Fibroblast of skin of left quadriceps (primary cell): ENCODE results near the gene GRIN2A.

Source experiments
- DNase-seq, 2 experiments: peaks; one replicate each; pipeline ENCODE4 v3.0.0-alpha.2; 2013; ENCODE audit warnings: low read depth in 2 of 2

Gene GRIN2A

DNA sequence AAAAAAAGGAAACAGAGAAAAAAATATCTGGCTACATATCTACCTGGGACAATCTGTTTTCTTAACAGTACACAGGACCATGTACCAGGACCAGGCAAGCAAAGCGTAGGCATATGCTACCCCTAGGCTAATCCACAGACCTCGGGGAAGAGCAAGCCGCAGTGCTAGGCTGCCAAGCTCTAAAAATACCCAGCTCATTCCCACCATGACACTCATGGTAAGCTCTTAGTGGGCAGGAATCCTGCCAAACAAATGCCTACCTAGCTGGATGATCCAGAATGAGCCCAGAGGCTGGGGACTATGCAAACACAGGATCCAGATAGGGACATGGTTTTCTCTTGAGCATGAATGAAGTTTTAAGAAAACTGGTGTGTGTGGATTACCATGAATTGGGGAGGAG lies 95.6 kb downstream of the GRIN2A start:
- DNase-seq: no peak

GRCh38 chr16:10085078-10085798 lies 97.0 kb downstream of the GRIN2A start:
- no peak for DNase-seq

- no peak for DNase-seq
These were observed 98.9 kb downstream of the GRIN2A start for GRCh38 chr16:10083301-10083700.

DNA sequence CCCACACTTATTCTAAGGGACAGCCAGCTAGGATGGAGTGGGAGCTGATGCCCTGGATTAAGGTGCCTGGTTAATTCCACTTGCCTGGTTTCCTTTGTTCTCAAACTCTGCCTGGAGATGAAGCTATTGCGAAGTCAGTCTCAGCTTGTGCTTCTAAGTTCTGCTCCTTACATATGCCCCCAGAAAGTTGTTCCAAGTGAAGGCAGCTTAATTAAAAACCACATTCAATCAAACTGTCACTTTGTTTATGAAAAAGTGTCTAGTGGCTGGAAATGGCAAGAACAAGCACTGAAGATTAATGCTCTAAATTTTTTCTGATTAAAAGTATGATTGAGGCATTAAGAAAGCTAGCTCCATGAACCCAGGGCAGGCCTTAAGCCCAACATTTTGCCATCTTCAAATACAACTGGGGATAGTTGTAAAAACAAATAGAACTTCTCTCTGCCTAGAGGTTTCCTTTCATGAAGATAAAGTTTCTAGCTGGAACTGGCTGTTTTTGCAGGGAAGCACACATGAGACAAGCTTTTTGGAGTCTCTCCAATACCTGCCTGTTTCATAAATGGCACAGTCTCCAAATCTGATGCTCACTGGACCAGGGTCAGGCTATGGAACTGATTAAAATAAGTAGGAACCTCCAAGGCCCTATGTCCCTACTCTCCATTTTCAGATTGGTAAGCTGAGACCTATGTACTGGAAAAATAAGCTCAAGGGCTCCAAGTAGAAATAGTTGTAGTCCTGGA lies 100.9 kb downstream of the GRIN2A start:
- DNase-seq: no peak

GRCh38 chr16:10080051-10080772 lies 102.0 kb downstream of the GRIN2A start:
- DNase-seq: peak; percentile 80 to 81

- no peak for DNase-seq
These were observed 103.7 kb downstream of the GRIN2A start for GRCh38 chr16:10078541-10078949.

DNA sequence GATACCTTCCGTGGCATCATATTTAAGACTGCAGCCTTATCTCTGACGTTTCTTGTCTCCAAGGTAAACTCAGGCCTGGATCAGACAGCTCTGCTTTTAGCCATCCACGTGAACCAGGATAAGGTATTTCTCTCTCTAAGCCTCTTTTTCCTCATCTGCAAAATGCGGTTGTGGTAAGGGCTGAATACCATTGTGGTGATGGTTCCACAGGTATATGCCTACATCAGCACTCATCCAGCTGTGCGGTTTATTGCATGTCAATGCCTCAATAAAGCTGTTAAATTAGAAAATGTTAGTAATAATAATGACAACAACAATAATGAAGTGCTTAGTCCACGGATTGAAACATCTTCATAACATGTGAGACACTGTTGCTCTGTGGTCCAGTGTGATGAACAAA lies 104.4 kb downstream of the GRIN2A start:
- DNase-seq: no peak

DNA sequence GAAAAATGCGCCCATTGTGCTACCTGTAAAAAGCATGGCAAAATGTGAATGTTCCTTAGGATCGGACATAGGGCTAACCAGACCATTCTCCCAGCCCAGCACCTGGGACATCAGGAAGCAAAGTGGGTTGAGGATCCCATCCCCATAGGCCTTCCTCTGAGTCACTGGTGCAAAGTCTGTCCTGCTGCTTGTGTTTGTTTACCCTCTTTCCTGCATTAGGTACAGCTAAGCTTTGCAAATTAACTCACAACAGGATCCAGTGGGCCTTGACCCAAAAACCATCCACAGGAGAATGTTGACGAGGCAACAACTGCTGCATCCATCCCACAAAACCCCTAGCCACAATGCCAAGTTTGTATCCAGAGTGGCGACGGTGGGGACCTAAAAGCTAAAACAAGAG lies 106.2 kb downstream of the GRIN2A start:
- DNase-seq: no peak

DNA sequence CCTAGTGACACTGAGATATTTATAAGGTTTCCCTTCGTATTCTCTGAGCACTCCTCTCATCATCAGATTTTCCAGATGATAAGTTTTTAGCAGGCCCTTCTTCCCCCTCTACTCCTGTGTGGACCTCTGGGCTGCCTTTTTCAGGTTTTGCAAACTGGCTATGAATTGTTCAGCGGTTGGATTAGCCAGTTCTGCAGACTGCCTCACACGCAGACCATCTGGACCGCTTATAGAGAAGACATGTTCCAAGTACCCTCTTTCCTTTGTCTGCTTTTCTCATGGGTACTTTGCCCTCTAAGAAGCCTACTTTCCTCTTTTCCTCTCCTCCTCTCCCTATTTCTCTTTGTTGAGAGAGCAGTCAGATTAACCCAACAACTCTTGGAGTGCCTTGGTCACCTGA lies 111.6 kb downstream of the GRIN2A start:
- no peak for DNase-seq

GRCh38 chr16:10069374-10069773 lies 112.9 kb downstream of the GRIN2A start:
- DNase-seq: no peak

GRCh38 chr16:10067835-10068234 lies 114.4 kb downstream of the GRIN2A start:
- no peak for DNase-seq

DNA sequence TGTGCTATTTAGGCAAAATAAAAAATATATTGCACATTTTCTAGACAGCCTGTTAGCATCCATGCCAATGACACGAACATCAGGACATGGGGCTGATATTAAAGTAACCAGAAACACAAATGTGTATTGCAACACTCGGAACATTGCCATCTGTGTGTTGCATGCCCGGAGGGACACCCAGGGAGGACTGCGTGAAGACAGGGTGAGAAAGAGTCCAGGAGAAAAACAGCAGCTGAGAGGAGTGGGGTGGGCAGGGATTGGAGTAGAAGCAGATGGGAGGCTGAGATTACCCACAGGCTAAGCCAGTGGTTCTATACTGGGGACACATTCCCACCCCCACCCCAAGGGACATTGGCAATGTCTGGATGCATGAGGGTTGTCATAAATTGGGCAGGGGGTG lies 114.8 kb downstream of the GRIN2A start:
- peak in 1 of 2 experiments; percentile 11 for DNase-seq

DNA sequence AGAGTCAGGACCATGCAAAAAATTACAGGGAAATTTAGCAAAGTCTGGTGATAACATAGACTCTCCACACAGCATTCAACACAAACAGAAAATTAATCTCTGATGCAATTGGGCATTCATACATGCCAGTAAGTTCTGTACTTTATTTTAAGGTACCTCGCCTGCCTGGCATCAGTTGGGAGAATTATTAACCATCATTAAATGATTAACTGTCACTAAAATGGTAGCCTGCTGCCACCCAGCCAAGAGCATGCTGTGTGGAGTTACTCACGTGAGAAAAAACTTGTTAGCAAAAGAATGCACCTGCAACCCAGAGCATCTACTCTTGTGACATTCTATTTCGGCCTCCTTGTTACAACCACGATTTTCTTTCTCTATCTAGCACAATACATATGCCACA lies 117.2 kb downstream of the GRIN2A start:
- DNase-seq: no peak

DNA sequence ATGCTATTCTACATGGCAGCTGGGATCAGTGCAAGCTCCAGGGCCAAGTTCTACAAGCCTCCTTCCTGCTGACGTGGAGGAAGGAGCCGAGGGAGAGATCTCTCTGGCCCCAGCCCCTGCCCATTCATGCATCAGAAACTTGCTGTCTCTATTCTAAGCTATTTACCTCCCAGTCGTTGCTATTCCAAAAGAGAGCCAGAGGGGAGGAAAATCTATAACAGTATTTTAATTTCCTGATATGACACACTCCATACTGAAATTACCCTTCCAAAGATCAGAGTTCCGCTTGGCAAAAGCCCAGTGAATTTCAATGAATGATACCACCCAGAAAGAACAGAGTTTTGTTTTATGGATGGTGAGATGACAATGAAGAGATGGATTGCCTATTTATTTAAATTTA lies 133.4 kb downstream of the GRIN2A start:
- no peak for DNase-seq

- DNase-seq: no peak
These were observed 136.3 kb downstream of the GRIN2A start for GRCh38 chr16:10045947-10046346.

GRCh38 chr16:10045291-10045775 lies 136.9 kb downstream of the GRIN2A start:
- no peak for DNase-seq

GRCh38 chr16:10040136-10041080 lies 141.8 kb downstream of the GRIN2A start:
- no peak for DNase-seq

GRCh38 chr16:10039220-10040096 lies 142.8 kb downstream of the GRIN2A start:
- DNase-seq: no peak

- DNase-seq: no peak
These were observed 144.5 kb downstream of the GRIN2A start for GRCh38 chr16:10037751-10038150.

- DNase-seq: no peak
These were observed 145.3 kb downstream of the GRIN2A start for GRCh38 chr16:10036956-10037355.
